Activated T-helper 9 cell treated with anti-CD3 and anti-CD28 coated beads, Interleukin-2, amount 50 U/mL, for 16 hours (primary cell): Measurements from ENCODE around the gene C1orf87.

Experiments used
- DNase-seq: peaks from one replicate; pipeline ENCODE4 v3.0.0-alpha.2; 2020; ENCODE audit warnings: low read depth

Gene C1orf87

DNA sequence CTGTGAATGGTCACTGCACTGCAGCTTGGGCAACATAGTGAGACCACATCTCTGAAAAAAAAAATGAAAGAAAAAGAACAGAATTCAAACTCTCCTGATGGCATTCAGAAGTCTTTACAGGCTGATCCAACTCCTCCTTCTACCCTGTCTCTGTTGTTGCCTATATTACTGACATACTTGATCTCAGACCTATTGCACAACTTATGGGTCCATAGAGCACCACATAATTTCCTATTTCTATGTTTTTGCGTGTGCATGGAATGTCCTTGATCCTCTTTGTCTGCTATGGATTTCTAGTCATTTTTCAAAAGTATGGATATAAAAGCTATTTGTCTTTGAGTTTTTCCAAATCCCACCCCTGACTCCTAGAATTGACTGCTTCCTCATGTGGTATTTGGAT is 124.6 kb downstream of the C1orf87 start:
- DNase-seq: no peak

DNA sequence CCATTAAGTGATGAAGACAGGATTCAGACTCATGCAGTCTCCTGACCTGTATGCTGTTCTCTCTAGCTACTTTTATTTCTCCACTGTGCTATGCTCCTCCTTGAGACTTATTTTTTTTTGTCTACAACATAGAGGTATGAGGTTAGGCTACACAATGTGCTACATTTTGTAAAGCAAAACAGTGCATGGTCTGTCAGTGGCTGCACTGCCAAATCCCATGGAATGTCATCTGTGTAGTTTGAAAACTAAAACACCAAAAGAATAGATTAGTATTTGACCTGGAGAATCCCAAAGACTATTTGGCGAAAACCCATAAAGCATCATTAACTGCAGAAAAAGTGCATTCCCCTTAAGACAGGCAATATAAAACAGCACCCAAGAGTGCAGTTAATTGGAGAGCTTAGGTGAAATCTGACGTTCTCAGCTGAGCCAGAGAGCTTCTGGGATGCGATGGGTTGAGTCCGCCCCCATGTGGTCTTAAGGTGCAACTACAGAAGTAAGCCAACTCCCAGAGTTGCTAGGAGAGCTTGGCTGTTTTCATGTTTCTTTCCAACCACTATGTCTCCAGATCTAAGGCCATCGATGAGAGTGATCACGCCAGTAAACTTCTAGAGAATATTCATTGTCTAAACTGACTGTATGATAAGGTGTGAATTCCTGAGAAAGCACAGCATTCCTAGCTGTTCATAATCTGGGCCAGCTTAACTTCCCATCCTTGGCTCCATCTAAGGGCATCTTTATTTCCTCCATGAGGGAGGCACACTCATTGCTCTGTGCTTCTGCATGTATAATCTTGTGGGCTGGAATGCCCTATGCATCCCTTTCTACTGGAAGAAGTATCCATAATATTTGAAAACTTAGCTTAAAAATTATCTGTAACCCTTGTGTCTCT is 126.3 kb downstream of the C1orf87 start:
- peak; percentile 7 for DNase-seq

DNA sequence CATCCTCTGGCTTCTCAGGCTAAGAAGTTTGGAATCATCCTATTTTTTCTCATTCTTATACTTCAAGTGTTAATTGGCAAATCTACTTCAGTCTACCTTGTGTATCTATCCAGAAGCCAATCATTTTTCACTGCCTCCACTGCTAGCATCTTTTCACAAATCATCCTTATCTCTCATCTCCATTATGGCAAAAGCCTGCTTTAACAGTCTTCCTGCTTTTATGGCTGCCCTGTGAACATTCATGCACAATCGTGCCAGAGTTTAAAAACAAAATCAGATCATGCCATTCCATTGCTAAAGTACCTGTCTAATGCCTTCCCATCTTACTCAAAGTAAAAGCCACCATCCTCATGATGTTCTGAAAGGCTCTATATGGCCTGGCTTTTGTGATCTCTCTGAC is 127.8 kb downstream of the C1orf87 start:
- DNase-seq: no peak
